Subcutaneous adipose tissue (tissue), 4 donors: ENCODE results near the gene CDK12. TPM values are rescaled to one million over a fixed set of nuclear protein-coding genes. Genes with fewer than 3 reads are reported as not detected.

Experiments used
- total RNA-seq, 4 donors: library from RNA; depleted of rRNA; stranded (reverse); fragments of >200 nt; gene quantifications; one replicate each; pipeline ENCODE4 v1.1.0, GENCODE V29; 2016
- TF ChIP-seq, protein P1 (sequence below): fragments of 450-650 bp; IDR thresholded peaks from one replicate; pipeline ENCODE4 v1.5.1; 2016; ENCODE audit warnings: low read depth, mild to moderate bottlenecking, control low read depth, antibody characterized with exemption, moderate library complexity

CDK12 gene
- total RNA-seq, 4 donors from 2014 or later = 36.0 to 54.1 (median 48.5) TPM

DNA sequence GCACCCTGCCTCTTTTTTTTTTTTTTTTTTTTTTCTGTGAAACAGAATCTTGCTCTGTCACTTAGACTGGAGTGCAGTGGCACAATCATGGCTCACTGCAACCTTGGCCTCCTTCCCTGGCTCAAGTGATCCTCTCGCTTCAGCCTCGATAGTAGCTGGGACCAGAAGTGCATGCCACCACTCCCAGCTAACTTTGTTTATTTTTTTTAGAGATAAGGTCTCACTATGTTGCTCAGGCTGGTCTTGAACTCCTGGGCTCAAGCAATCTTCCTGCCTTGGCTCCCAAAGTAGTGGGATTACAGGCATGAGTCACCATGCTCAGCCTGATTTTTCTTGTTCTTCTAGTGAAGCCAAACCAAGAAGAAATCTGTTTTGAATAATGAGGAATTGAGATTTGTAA, 25.0 kb downstream of the CDK12 start:
- TF ChIP-seq, protein P1, sequence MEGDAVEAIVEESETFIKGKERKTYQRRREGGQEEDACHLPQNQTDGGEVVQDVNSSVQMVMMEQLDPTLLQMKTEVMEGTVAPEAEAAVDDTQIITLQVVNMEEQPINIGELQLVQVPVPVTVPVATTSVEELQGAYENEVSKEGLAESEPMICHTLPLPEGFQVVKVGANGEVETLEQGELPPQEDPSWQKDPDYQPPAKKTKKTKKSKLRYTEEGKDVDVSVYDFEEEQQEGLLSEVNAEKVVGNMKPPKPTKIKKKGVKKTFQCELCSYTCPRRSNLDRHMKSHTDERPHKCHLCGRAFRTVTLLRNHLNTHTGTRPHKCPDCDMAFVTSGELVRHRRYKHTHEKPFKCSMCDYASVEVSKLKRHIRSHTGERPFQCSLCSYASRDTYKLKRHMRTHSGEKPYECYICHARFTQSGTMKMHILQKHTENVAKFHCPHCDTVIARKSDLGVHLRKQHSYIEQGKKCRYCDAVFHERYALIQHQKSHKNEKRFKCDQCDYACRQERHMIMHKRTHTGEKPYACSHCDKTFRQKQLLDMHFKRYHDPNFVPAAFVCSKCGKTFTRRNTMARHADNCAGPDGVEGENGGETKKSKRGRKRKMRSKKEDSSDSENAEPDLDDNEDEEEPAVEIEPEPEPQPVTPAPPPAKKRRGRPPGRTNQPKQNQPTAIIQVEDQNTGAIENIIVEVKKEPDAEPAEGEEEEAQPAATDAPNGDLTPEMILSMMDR = no peak

DNA sequence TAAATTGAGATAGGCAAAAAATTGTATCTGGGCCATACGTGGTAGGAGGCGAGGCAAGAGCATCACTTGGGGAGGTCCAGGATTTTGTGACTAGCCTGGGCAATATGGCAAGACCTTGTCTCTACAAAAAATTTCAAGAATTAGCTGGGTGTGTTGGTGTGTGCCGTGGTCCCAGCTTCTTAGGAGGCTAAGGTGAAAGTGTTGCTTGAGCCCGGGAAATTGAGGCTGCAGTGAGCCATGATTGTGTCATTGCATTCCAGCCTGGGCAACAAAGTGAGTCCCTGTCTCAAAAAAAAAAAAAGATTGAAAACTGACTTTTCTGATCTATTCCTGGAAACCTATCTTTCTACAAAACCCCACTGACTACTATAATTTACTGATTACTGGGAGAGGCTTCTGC, 26.7 kb downstream of the CDK12 start:
- TF ChIP-seq, protein P1 = no peak

DNA sequence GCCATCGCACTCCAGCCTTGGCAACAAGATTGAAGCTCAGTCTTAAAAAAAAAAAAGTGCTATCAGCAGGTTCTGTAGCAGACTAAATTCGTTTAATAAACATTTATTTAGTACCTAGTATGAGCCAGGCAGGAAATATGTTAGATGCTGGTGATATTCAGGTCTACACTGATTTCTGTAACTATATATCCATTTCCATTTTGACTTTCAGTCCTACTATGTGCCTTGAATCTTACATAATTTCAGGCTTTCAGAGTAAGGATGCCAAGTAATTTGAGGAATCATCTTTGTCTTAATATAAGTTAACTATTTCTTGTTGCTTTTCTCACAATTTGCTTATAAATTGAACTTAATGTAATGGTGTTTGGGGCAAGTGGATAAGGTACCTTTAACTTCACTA, 46.2 kb downstream of the CDK12 start:
- TF ChIP-seq, protein P1 = no peak

DNA sequence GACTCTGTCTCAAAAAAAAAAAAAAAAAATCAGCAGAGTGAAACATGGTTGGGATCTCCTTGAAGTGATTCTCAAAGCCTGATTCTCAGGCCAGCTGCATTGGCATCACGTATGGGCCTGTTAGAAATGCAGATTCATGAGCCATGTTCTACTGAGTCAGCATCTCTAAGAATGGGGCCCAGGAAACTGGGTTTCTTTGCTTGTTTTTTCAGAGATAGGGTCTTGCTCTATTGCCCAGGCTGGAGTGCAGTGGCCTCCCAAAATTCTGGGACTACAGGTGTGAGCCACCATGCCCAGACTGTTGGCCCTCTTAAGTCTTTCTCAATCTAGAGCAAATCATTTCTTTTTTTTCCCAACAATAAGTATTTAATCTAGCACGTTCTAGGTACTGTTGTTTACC, 47.7 kb downstream of the CDK12 start:
- TF ChIP-seq, protein P1 = no peak

DNA sequence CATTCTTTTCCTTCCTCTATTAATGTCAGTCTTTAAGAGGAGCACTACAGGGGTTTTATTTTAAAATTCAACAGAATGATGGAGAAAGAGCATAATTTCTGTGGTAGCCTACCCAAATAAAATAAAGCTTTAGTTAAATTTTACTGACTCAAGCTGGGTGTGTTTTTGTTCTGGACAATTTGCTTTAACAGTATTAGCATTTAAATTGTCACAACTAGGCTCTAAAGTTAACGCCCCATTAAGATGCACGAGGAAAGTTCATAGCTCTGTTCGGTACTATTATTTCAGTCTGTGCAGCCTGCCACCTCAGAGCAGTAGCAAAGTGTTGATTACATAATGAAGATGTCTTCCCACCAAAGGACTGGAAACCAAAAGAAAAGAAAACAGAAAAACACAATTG, 52.0 kb downstream of the CDK12 start:
- TF ChIP-seq, protein P1 = no peak

DNA sequence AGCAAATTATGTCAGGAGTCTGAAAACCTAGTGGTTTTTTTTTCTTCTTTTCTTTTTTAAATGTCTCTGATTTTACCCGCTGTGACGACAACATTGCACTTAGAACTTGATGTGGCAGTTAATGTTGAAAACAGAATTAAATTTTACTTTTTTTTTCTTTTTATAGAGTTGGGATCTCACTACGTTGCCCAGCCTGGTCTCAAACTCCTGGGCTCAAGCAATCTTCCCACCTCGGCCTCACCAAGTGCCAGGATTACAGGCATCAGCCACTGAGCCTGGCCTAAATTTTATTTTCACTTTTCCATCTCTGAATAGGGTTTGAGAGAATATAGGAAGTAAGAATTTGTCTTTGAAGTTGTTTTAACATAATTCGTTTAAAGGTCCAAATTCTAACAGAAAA, 52.6 kb downstream of the CDK12 start:
- TF ChIP-seq, protein P1 = no peak

DNA sequence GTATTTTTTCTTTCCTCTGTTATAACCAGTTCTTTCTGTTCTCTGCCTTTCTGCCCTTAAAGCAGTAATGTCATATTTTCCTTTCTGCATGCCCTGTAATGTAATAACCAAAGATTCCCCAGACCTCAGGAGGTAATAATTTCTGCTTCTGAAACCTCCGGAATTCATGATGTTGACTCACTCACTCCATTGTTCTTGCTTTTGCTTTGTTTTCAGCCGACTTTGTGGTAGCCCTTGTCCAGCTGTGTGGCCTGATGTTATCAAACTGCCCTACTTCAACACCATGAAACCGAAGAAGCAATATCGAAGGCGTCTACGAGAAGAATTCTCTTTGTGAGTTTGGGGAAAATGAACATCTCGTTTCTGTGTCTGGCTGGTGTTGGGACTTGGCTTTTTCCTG, 55.9 kb downstream of the CDK12 start:
- TF ChIP-seq, protein P1 = no peak
